Thymus (tissue), 11 donors: ENCODE data around the gene IGFL4. TPM values are rescaled to one million over a fixed set of nuclear protein-coding genes. Genes with fewer than 3 reads are reported as not detected.

Experiments used
- DNase-seq, 9 donors: peaks; one replicate each; pipeline ENCODE4 v3.0.0-alpha.2; 2013; ENCODE audit warnings: low spot score in 9 of 9, low read depth in 6 of 9, missing footprints in 1 of 9
- H3K27ac ChIP-seq, 2 donors: one replicate each; pipeline ENCODE4 v1.5.1; 2013; ENCODE audit warnings: control low read depth in 1 of 2, low read depth in 1 of 2, low read length in 1 of 2, mild to moderate bottlenecking in 1 of 2, moderate library complexity in 1 of 2
- H3K27me3 ChIP-seq, 2 donors: one replicate each; pipeline ENCODE4 v1.5.1; 2013; ENCODE audit warnings: low read length in 1 of 2; ENCODE audit not compliant: control insufficient read depth in 2 of 2, insufficient read depth in 1 of 2
- H3K36me3 ChIP-seq, 2 donors: one replicate each; pipeline ENCODE4 v1.5.1; 2013; ENCODE audit warnings: low read length in 1 of 2, mild to moderate bottlenecking in 1 of 2, moderate library complexity in 1 of 2; ENCODE audit not compliant: control insufficient read depth in 2 of 2, insufficient read depth in 2 of 2
- H3K4me1 ChIP-seq, 2 donors: one replicate each; pipeline ENCODE4 v1.5.1; 2013; ENCODE audit warnings: low read length in 2 of 2; ENCODE audit not compliant: control insufficient read depth in 2 of 2, insufficient read depth in 2 of 2
- H3K4me3 ChIP-seq, 2 donors: one replicate each; pipeline ENCODE4 v1.5.1; 2013; ENCODE audit warnings: low read length in 2 of 2, control low read depth in 1 of 2, mild to moderate bottlenecking in 1 of 2
- H3K9me3 ChIP-seq, 2 donors: one replicate each; pipeline ENCODE4 v1.5.1; 2013; ENCODE audit warnings: low read length in 1 of 2, mild to moderate bottlenecking in 1 of 2; ENCODE audit not compliant: control insufficient read depth in 2 of 2, insufficient read depth in 1 of 2
- WGBS: extraction: QIAGEN DNeasy Blood & Tissue Kit; methylation state at CpG from one replicate; pipeline ENCODE4 v1.1.7; 2013; 5-methylcytosine and 5-hydroxymethylcytosine counted together
- polyA plus RNA-seq: library from polyadenylated mRNA; stranded (reverse); fragments of 200-250 nt; gene quantifications from one replicate; pipeline ENCODE4 v1.2.3, GENCODE V29; 2013
- total RNA-seq: library from RNA; stranded (reverse); fragments of 120-200 nt; gene quantifications from one replicate; pipeline ENCODE4 v1.2.4, GENCODE V29; 2013
- donor health status: healthy.

The IGFL4 gene
- total and polyA plus RNA-seq, 2 donors = 0.14 to 0.16 TPM

DNA sequence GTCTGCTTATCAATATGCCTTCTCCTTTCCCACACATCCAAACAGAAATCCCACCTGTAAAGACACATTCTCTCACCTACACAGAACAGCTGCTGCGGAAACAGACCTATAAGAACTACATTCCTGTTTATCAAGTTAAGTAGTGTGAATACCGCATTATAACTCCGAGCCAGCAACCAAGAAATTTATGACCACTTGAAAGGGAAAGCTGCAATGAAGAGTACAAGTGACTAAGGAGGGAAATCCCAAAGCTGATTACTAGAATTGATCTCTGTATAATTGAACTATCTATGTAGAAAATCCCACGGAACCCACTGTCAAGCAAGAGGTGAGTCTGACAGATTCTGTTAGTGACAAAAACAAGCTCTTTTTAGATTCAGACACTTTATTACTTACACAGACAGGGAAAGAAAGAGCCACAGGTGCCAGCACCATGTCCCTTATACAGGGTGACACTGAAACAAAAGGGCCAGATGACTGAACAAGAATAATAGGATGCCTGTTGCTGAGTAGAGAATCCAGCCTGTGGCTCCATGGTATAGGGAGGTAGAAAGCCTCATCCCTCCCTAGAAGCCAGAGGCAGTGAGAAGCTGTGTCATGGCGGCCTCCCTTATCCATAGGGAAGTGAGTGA lies 1.6 kb upstream of the IGFL4 start:
- Histone ChIP-seq H3K36me3 (no peaks in the 10 kb centered on the region), H3K9me3 (no peaks in the 10 kb centered on the region), H3K27ac (no peak overlapping the region), H3K4me3 (no peak overlapping the region), H3K27me3 (peaks cover 0 to 7% of the 10 kb centered on the region in 2 donors), H3K4me1 (peaks cover 0 to 2% of the 10 kb centered on the region in 2 donors)
- 92% methylated on average over 5 of the region's 5 CpGs for WGBS
- DNase-seq = no peak

DNA sequence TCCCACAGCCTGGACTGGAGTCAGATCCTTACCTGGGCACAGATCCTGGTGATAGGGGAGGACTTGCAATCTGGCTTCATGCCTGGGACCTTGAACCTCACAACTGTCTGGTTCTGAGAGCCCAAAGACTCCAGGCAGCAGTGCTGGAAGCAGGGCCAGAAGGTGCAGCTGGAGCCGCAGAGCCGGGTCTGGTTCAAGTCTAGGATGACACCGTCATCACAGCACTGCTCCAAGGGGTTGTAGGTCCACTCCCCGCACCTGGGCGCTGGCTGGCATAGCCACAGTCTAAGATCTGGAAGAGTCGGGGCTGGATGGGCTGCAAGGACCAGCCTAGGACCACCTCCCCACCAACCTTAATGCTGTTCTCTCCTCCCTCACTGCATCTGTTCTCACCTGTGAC lies 677 bp downstream of the IGFL4 start:
- no peak overlapping the region for H3K4me3 ChIP-seq
- WGBS = 97% methylated on average over 6 of the region's 6 CpGs
- DNase-seq = no peak
- peaks cover 0 to 2% of the 10 kb centered on the region in 2 donors for H3K4me1 ChIP-seq
- H3K9me3 ChIP-seq = no peaks in the 10 kb centered on the region
- no peak overlapping the region for H3K27ac ChIP-seq
- H3K36me3 ChIP-seq = no peaks in the 10 kb centered on the region
- H3K27me3 ChIP-seq = peaks cover 0 to 7% of the 10 kb centered on the region in 2 donors

DNA sequence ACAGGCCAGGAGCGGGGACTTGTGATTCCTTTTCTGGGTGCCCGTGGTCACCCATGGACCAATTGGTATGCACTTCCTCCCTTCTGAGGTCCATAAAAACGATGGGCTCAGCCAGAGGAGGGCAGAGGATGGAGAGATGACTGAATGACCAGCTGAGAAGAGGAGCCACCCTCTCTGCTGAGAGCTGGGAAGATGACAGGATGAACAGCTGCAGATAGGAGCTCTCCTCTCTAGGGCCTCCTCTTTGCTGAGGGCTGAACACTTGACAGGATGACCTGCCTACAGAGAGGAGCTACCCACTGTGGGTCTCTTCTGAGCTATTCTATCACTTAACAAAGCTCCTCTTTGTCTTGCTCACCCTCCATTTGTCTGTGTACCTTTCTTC lies 4.1 kb downstream of the IGFL4 start:
- Histone ChIP-seq H3K9me3 (peaks cover 0 to 8% of the 10 kb centered on the region in 2 donors), H3K27me3 (peaks cover 0 to 4% of the 10 kb centered on the region in 2 donors), H3K4me1 (peaks cover 0 to 2% of the 10 kb centered on the region in 2 donors), H3K36me3 (no peaks in the 10 kb centered on the region), H3K27ac (no peak overlapping the region), H3K4me3 (no peak overlapping the region)
- WGBS = 61% methylated on average over 3 of the region's 3 CpGs
- no peak for DNase-seq

DNA sequence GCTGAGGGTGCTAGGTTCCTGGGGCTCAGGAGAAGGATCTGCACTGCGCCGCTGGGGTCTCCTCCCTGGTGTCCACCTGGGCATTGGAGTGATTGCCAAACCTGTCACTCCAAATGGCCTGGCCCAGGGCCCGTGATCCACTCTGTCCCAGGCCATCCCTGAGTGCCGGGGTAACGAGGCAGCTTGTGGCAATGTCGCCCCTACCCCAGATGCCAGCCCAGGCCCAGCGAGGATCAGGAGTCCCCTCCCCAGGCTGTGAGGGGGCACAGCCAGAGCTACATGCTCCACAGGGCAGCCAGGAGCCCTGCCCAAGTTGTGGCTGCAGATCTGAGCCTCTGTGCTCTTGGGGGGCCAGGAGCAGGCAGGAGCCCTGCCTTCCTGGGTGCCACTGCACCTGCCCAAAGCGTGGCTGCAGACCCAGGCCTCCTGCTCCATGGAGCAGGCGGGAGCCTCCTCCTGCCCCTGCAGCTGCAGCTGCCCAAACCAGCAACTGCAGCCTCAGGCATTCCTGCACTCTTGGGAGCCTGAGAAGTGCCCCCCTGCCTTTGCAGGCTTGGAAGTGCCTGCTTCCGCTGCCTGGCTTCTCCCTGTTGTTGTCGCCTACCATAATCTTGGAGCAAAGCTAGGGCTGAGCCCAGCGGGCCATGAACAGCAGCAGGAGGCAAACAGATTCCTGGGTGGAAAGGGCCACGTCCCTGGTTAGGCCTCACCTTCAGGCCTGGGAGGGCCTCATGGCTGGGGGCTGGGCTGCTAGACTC lies 4.6 kb downstream of the IGFL4 start:
- Histone ChIP-seq H3K4me1 (peaks cover 0 to 2% of the 10 kb centered on the region in 2 donors), H3K27me3 (peaks cover 0 to 4% of the 10 kb centered on the region in 2 donors), H3K36me3 (no peaks in the 10 kb centered on the region), H3K4me3 (no peak overlapping the region), H3K27ac (no peak overlapping the region), H3K9me3 (peaks cover 0 to 8% of the 10 kb centered on the region in 2 donors)
- no peak for DNase-seq
- 87% methylated on average over 13 of the region's 13 CpGs for WGBS

DNA sequence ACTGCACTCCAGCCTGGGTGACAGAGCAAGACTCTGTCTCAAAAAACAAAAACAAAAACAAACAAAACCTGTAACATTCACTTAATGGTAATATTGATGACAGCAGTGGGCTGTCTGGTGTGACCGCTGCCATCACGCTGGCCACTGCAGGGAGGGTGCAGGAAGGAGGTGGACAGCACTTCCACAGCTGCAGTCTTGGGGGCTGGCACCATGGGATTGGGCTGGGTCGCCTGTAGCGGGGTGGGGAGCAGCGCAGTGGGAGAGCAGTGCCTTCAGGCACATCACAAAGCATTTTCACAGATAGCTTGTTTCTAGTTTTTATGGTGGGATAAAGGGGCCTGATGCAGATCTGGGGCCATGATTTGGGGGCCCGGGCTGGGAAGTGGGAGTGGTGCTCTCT lies 5.3 kb downstream of the IGFL4 start:
- Histone ChIP-seq H3K36me3 (no peaks in the 10 kb centered on the region), H3K4me1 (no peaks in the 10 kb centered on the region), H3K9me3 (peaks cover 0 to 8% of the 10 kb centered on the region in 2 donors), H3K4me3 (no peak overlapping the region), H3K27me3 (peaks cover 0 to 4% of the 10 kb centered on the region in 2 donors), H3K27ac (no peak overlapping the region)
- WGBS = 84% methylated on average over 6 of the region's 6 CpGs
- DNase-seq = no peak

DNA sequence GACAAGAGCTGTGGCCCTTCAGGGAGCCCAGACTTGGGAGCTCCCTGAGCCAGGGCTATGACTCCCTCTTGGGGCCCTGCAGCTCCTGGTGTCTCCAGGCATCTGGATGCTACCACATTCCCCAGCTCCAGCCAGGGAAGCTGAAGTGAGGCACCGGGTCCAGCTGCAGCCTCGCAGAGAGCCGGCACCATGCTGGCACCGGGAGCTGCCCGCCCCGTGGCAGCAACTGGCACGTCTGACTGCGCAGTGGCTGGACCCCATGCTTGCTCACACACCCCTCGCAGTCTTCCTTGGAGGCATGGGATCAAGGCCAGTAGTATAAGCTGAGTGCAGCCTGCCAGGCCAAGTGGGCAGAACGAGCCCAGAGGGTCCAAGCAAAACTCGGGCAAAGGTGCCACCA lies 7.4 kb downstream of the IGFL4 start:
- Histone ChIP-seq H3K9me3 (peaks cover 0 to 8% of the 10 kb centered on the region in 2 donors), H3K27ac (no peak overlapping the region), H3K4me1 (no peaks in the 10 kb centered on the region), H3K27me3 (peaks cover 0 to 2% of the 10 kb centered on the region in 2 donors), H3K4me3 (no peak overlapping the region), H3K36me3 (no peaks in the 10 kb centered on the region)
- 89% methylated on average over 11 of the region's 11 CpGs for WGBS
- no peak for DNase-seq

DNA sequence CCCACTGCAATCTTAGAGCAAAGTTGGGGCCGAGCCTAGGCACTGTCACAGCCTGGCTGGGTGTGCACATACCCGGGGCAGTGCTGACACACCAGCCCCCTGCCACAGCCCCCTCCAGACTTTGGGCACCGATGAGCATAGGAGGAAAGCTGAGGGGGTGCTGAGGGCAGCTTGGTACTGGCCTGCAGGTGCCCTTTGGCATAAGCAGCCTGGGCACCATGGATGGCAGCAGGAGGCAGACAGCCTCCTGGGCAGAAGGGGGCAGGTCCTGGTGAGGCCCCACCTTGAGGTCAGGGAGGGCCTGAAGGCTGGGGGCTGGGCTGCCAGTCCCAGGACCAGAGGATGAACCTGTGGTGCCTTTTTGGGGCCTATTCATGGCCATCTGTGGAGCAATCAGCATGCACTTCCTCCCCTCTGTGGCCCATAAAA lies 8.2 kb downstream of the IGFL4 start:
- H3K27ac ChIP-seq = no peak overlapping the region
- H3K36me3 ChIP-seq = no peaks in the 10 kb centered on the region
- H3K4me3 ChIP-seq = no peak overlapping the region
- peaks cover 0 to 8% of the 10 kb centered on the region in 2 donors for H3K9me3 ChIP-seq
- 94% methylated on average over 3 of the region's 3 CpGs for WGBS
- no peak for DNase-seq
- H3K4me1 ChIP-seq = no peaks in the 10 kb centered on the region
- peaks cover 0 to 2% of the 10 kb centered on the region in 2 donors for H3K27me3 ChIP-seq

DNA sequence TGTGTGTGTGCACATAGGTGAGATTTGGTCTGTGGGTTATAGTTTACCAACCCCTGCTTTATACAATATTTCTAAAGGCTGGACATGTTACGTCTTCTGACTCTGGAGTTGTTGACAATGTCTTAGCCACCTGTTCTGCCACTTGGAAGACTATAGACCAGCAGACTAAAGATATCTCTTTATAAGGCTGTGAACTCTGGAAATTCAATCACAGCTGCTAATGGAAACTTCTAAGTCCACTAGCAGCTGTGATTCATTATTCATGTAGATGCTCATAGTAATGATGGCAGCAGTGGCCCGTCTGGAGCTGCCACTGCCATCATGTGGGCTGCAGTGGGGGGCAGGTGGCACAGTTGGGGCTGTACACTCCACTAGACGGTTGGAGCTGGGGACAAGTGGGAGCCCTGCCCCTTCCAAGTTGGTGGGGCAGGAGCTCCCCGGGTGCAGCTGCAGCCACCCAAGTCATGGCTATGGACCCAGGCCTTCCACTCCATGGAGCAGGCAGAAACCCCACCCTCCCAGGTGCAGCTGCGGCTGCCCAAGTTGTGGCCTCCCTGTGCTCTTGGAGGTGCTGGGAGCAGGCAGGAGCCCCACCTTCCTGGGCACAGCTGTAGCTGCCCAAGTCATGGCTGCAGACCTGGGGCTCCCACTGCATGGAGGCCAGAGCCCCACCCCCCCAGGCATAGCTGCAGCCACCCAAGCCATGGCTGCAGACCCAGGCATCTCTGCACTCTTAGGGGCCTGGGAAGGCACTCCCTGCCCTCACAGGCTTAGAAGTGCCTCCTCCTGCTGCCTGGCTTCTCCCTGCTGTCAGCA lies 8.8 kb downstream of the IGFL4 start:
- peaks cover 0 to 2% of the 10 kb centered on the region in 2 donors for H3K27me3 ChIP-seq
- no peak overlapping the region for H3K27ac ChIP-seq
- WGBS = 83% methylated on average over 5 of the region's 5 CpGs
- H3K4me1 ChIP-seq = no peaks in the 10 kb centered on the region
- no peak for DNase-seq
- H3K36me3 ChIP-seq = no peaks in the 10 kb centered on the region
- H3K9me3 ChIP-seq = peaks cover 0 to 8% of the 10 kb centered on the region in 2 donors
- H3K4me3 ChIP-seq = no peak overlapping the region
